Stomach smooth muscle (tissue), 2 donors: ENCODE measurements around the gene CAND1.

Source experiments
- H3K27ac ChIP-seq: one replicate; pipeline ENCODE4 v1.7.0; 2013; ENCODE audit warnings: mild to moderate bottlenecking, low read length, inconsistent platforms
- H3K27me3 ChIP-seq, 2 donors: one replicate each; pipeline ENCODE4 v1.7.0; 2013; ENCODE audit warnings: low read length in 2 of 2; ENCODE audit not compliant: insufficient read depth in 2 of 2, control insufficient read depth in 1 of 2
- H3K36me3 ChIP-seq, 2 donors: one replicate each; pipeline ENCODE4 v1.7.0; 2013; ENCODE audit warnings: low read length in 2 of 2; ENCODE audit not compliant: control insufficient read depth in 2 of 2, insufficient read depth in 2 of 2
- H3K4me1 ChIP-seq: one replicate; pipeline ENCODE4 v1.7.0; 2013; ENCODE audit warnings: low read length; ENCODE audit not compliant: control insufficient read depth, insufficient read depth
- H3K4me3 ChIP-seq, 2 donors: one replicate each; pipeline ENCODE4 v1.7.0; 2013; ENCODE audit warnings: low read length in 2 of 2
- H3K9ac ChIP-seq, 2 donors: one replicate each; pipeline ENCODE4 v1.7.0; 2013; ENCODE audit warnings: low read length in 2 of 2, mild to moderate bottlenecking in 1 of 2
- H3K9me3 ChIP-seq, 2 donors: one replicate each; pipeline ENCODE4 v1.7.0; 2013; ENCODE audit warnings: low read length in 2 of 2; ENCODE audit not compliant: control insufficient read depth in 2 of 2
- donor health status: healthy.
- donor health status: Pancreatic carcinoma.

CAND1 gene

GRCh38 chr12:67280088-67280487 lies 10.9 kb downstream of the CAND1 start:
- Histone ChIP-seq H3K4me3 (no peak overlapping the region), H3K4me1 (peaks cover 2% of the 10 kb centered on the region), H3K9ac (no peak overlapping the region), H3K9me3 (no peaks in the 10 kb centered on the region), H3K27ac (no peak overlapping the region), H3K27me3 (no peaks in the 10 kb centered on the region), H3K36me3 (peaks cover 0 to 5% of the 10 kb centered on the region in 2 donors)

GRCh38 chr12:67280572-67280971 lies 11.4 kb downstream of the CAND1 start:
- Histone ChIP-seq H3K27me3 (no peaks in the 10 kb centered on the region), H3K9me3 (no peaks in the 10 kb centered on the region), H3K4me3 (no peak overlapping the region), H3K4me1 (peaks cover 2% of the 10 kb centered on the region), H3K36me3 (peaks cover 0 to 5% of the 10 kb centered on the region in 2 donors), H3K9ac (no peak overlapping the region), H3K27ac (no peak overlapping the region)

GRCh38 chr12:67284561-67284960 lies 15.4 kb downstream of the CAND1 start:
- Histone ChIP-seq H3K36me3 (peaks cover 0 to 5% of the 10 kb centered on the region in 2 donors), H3K4me1 (no peaks in the 10 kb centered on the region), H3K27me3 (no peaks in the 10 kb centered on the region)

GRCh38 chr12:67286257-67286656 lies 17.1 kb downstream of the CAND1 start:
- Histone ChIP-seq H3K27ac (no peak overlapping the region), H3K36me3 (peaks cover 0 to 5% of the 10 kb centered on the region in 2 donors), H3K4me3 (no peak overlapping the region), H3K9me3 (no peaks in the 10 kb centered on the region), H3K9ac (no peak overlapping the region), H3K27me3 (no peaks in the 10 kb centered on the region), H3K4me1 (no peaks in the 10 kb centered on the region)

More at GRCh38 chr12:67284561-67284960, 15.4 kb downstream of the CAND1 start:
- no peak overlapping the region for H3K27ac ChIP-seq
- H3K9ac ChIP-seq: no peak overlapping the region
- no peak overlapping the region for H3K4me3 ChIP-seq
- H3K9me3 ChIP-seq: no peaks in the 10 kb centered on the region

- Histone ChIP-seq H3K4me3 (no peak overlapping the region), H3K36me3 (peaks cover 0 to 5% of the 10 kb centered on the region in 2 donors), H3K9ac (no peak overlapping the region), H3K27ac (no peak overlapping the region), H3K9me3 (no peaks in the 10 kb centered on the region), H3K4me1 (no peaks in the 10 kb centered on the region), H3K27me3 (no peaks in the 10 kb centered on the region)
Measured at GRCh38 chr12:67287311-67287710, 18.2 kb downstream of the CAND1 start.

GRCh38 chr12:67288561-67288960 lies 19.4 kb downstream of the CAND1 start:
- Histone ChIP-seq H3K4me3 (no peak overlapping the region), H3K27me3 (no peaks in the 10 kb centered on the region), H3K27ac (no peak overlapping the region), H3K9me3 (no peaks in the 10 kb centered on the region), H3K9ac (no peak overlapping the region), H3K4me1 (no peaks in the 10 kb centered on the region), H3K36me3 (peaks cover 0 to 5% of the 10 kb centered on the region in 2 donors)

GRCh38 chr12:67290378-67290777 lies 21.2 kb downstream of the CAND1 start:
- no peaks in the 10 kb centered on the region for H3K27me3 ChIP-seq
- H3K9me3 ChIP-seq: no peaks in the 10 kb centered on the region
- no peak overlapping the region for H3K4me3 ChIP-seq
- no peaks in the 10 kb centered on the region for H3K4me1 ChIP-seq
- peaks cover under 1% of the 10 kb centered on the region in 2 donors for H3K36me3 ChIP-seq
- H3K9ac ChIP-seq: no peak overlapping the region
- no peak overlapping the region for H3K27ac ChIP-seq

GRCh38 chr12:67299526-67299925 lies 30.4 kb downstream of the CAND1 start:
- peaks cover 18 to 30% of the 10 kb centered on the region in 2 donors for H3K36me3 ChIP-seq
- H3K27me3 ChIP-seq: no peaks in the 10 kb centered on the region
- H3K27ac ChIP-seq: no peak overlapping the region

GRCh38 chr12:67299926-67300325 lies 30.8 kb downstream of the CAND1 start:
- Histone ChIP-seq H3K36me3 (peaks cover 18 to 32% of the 10 kb centered on the region in 2 donors), H3K9ac (no peak overlapping the region), H3K27me3 (no peaks in the 10 kb centered on the region), H3K4me1 (no peaks in the 10 kb centered on the region), H3K9me3 (no peaks in the 10 kb centered on the region), H3K27ac (no peak overlapping the region), H3K4me3 (no peak overlapping the region)

More at GRCh38 chr12:67299526-67299925, 30.4 kb downstream of the CAND1 start:
- Histone ChIP-seq H3K4me1 (no peaks in the 10 kb centered on the region), H3K9ac (no peak overlapping the region), H3K4me3 (no peak overlapping the region), H3K9me3 (no peaks in the 10 kb centered on the region)

GRCh38 chr12:67302162-67302561 lies 33.0 kb downstream of the CAND1 start:
- Histone ChIP-seq H3K36me3 (peaks cover 28 to 45% of the 10 kb centered on the region in 2 donors), H3K9ac (no peak overlapping the region), H3K9me3 (no peaks in the 10 kb centered on the region), H3K27me3 (no peaks in the 10 kb centered on the region), H3K4me1 (no peaks in the 10 kb centered on the region), H3K27ac (no peak overlapping the region), H3K4me3 (no peak overlapping the region)

- no peak overlapping the region for H3K27ac ChIP-seq
- H3K9ac ChIP-seq: no peak overlapping the region
- no peaks in the 10 kb centered on the region for H3K9me3 ChIP-seq
- H3K4me1 ChIP-seq: no peaks in the 10 kb centered on the region
- no peaks in the 10 kb centered on the region for H3K27me3 ChIP-seq
- H3K4me3 ChIP-seq: no peak overlapping the region
- H3K36me3 ChIP-seq: peaks cover 35 to 54% of the 10 kb centered on the region in 2 donors
Measured at GRCh38 chr12:67305544-67305943, 36.4 kb downstream of the CAND1 start.
